ENCODE measurements around the gene ZNF234.

GRCh38 chr19:44163789-44164188 is 22.4 kb downstream of the ZNF234 start:
- TF ChIP-seq CTCF (conservative IDR thresholded peaks at IDR 0.05; ENCODE audit: low read length), result no peak
- no peak for TF ChIP-seq EZH2phosphoT487 (IDR thresholded peaks at IDR 0.05; ENCODE audit: borderline replicate concordance)
